Ishikawa (cell line): ENCODE data around the gene NDUFA11.
A peak's percentile ranks its signal among the peaks of the same experiment; 100 is the strongest.

ENCODE experiments used
- CEBPB ChIP-seq: IDR thresholded peaks from 2 replicates; pipeline ENCODE4 v1.6.1; 2012
- CREB1 ChIP-seq: IDR thresholded peaks from 2 replicates; pipeline ENCODE4 v1.6.1; 2012; ENCODE audit warnings: low read depth
- EGR1 ChIP-seq: IDR thresholded peaks from 2 replicates; pipeline ENCODE4 v1.6.1; 2012
- EP300 ChIP-seq: IDR thresholded peaks from 2 replicates; pipeline ENCODE4 v1.6.1; 2012; ENCODE audit warnings: borderline replicate concordance
- FOXM1 ChIP-seq: IDR thresholded peaks from 2 replicates; pipeline ENCODE4 v1.6.1; 2012; ENCODE audit warnings: low read depth, borderline replicate concordance
- NFIC ChIP-seq: IDR thresholded peaks from 2 replicates; pipeline ENCODE4 v1.6.1; 2012
- RAD21 ChIP-seq: IDR thresholded peaks from 2 replicates; pipeline ENCODE4 v1.6.1; 2012; ENCODE audit warnings: low read depth
- TAF1 ChIP-seq: IDR thresholded peaks from 2 replicates; pipeline ENCODE4 v1.6.1; 2012; ENCODE audit warnings: low read depth, mild to moderate bottlenecking
- TCF12 ChIP-seq: IDR thresholded peaks from 2 replicates; pipeline ENCODE4 v1.6.1; 2012; ENCODE audit warnings: low read depth
- TEAD4 ChIP-seq: IDR thresholded peaks from 2 replicates; pipeline ENCODE4 v1.6.1; 2012
- USF1 ChIP-seq: IDR thresholded peaks from 2 replicates; pipeline ENCODE4 v1.6.1; 2012
- YY1 ChIP-seq: IDR thresholded peaks from 2 replicates; pipeline ENCODE4 v1.6.1; 2012; ENCODE audit warnings: low read depth
- ZBTB7A ChIP-seq: IDR thresholded peaks from 2 replicates; pipeline ENCODE4 v1.6.1; 2012; ENCODE audit warnings: low read depth
- TF ChIP-seq, protein P1 (sequence below): IDR thresholded peaks from 2 replicates; pipeline ENCODE4 v1.6.1; 2012
- TF ChIP-seq, protein P2 (sequence below): IDR thresholded peaks from 2 replicates; pipeline ENCODE4 v1.6.1; 2012; ENCODE audit warnings: low read depth, mild to moderate bottlenecking

Gene NDUFA11

GRCh38 chr19:5880604-5881078, 22.9 kb downstream of the NDUFA11 start:
- TF ChIP-seq TCF12: no peak
- TF ChIP-seq CREB1: no peak
- no peak for TF ChIP-seq EP300
- TF ChIP-seq EGR1: no peak
- no peak for TF ChIP-seq ZBTB7A
- TF ChIP-seq TEAD4: no peak
- TF ChIP-seq, protein P1, sequence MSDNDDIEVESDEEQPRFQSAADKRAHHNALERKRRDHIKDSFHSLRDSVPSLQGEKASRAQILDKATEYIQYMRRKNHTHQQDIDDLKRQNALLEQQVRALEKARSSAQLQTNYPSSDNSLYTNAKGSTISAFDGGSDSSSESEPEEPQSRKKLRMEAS: no peak

DNA sequence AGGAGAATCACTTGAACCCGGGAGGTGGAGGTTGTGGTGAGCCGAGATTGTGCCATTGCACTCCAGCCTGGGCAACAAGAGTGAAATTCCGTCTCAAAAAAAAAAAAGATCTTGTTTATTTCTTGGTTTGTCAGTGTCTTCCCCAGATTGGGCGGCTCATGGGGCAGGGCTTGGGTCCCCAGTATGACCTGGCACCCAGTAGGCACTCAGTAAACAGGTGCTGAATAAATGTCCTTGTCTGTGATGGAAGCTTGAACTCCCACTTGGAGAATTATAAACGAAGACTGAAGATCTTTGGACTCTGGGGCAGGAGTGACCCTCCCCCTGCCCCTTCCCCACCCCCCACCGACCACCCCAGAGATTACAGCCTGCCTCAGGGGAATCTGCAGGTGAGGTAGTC, 23.4 kb downstream of the NDUFA11 start:
- TF ChIP-seq USF1 (no peak), TCF12 (no peak), FOXM1 (no peak), EGR1 (no peak), TEAD4 (no peak), CEBPB (no peak), ZBTB7A (no peak), TAF1 (no peak), RAD21 (no peak), CREB1 (no peak), YY1 (no peak), NFIC (no peak)
- TF ChIP-seq, protein P2, sequence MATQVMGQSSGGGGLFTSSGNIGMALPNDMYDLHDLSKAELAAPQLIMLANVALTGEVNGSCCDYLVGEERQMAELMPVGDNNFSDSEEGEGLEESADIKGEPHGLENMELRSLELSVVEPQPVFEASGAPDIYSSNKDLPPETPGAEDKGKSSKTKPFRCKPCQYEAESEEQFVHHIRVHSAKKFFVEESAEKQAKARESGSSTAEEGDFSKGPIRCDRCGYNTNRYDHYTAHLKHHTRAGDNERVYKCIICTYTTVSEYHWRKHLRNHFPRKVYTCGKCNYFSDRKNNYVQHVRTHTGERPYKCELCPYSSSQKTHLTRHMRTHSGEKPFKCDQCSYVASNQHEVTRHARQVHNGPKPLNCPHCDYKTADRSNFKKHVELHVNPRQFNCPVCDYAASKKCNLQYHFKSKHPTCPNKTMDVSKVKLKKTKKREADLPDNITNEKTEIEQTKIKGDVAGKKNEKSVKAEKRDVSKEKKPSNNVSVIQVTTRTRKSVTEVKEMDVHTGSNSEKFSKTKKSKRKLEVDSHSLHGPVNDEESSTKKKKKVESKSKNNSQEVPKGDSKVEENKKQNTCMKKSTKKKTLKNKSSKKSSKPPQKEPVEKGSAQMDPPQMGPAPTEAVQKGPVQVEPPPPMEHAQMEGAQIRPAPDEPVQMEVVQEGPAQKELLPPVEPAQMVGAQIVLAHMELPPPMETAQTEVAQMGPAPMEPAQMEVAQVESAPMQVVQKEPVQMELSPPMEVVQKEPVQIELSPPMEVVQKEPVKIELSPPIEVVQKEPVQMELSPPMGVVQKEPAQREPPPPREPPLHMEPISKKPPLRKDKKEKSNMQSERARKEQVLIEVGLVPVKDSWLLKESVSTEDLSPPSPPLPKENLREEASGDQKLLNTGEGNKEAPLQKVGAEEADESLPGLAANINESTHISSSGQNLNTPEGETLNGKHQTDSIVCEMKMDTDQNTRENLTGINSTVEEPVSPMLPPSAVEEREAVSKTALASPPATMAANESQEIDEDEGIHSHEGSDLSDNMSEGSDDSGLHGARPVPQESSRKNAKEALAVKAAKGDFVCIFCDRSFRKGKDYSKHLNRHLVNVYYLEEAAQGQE: no peak
- TF ChIP-seq, protein P1: no peak

DNA sequence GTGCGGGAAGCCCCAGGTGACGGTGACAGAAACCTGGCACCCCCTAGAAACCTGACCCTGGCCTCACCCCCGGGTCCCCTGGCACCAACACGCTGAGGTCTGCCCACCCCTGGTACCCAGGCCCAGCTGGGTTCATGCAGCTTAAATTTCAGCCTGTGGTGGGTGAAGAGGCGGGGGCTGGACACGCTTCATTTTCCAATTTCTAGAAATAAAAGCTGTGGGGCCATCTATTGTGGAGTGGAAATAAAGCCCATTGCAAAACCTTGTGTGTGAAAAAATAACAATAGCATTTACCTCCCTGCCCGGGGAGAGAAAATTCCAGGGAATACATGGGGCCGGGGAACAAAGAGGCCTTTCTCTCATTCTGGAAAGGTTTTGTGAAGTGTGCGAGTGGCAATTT, 25.7 kb downstream of the NDUFA11 start:
- TF ChIP-seq TAF1 (no peak), EGR1 (no peak; the same call in 1 of the 2 replicates), TEAD4 (0 out of 2 replicates have a peak, but pooled peaks have one; percentile 7), EP300 (peak; percentile 72), ZBTB7A (no peak), CREB1 (no peak), TCF12 (peak; percentile 78), CEBPB (peak; percentile 63), USF1 (no peak), FOXM1 (peak; percentile 43; the same call in 1 of the 2 replicates)
- TF ChIP-seq, protein P2: no peak
- TF ChIP-seq, protein P1: no peak

DNA sequence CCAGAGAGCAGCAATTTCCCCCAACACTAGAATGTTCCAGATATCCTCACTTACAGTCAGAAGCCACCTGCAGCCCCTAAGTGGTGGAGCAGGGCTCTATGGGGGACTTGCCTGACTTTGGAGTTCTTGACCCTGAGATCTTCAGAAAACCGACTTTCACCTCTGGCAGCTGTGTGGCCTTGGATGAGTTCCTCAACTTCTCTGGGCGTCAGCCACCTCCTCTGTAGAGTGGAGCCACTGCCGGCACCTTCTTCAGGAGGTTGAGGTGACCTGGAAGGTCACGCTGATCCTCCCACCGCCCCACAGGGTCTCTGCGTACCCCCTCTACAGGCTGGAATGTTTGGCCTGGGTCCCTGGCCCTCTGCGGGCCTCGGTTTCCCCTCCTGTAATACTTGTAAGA, 26.2 kb downstream of the NDUFA11 start:
- TF ChIP-seq, protein P2: no peak
- no peak for TF ChIP-seq RAD21
